ENCODE results near the gene TPCN1.

GRCh38 chr12:113216027-113216426 is 5.2 kb upstream of the TPCN1 start:
- TF ChIP-seq CTCF (conservative IDR thresholded peaks at IDR 0.05; ENCODE audit: low read depth, low read length) (no peak), EZH2 (IDR thresholded peaks at IDR 0.05; ENCODE audit: low read length, unreplicated experiment) (no peak)

All from PC-3 (cell line).